NCI-H2107 treated with DMSO at 0.1 percent for 48 hours (cell line): ENCODE data around the gene IMP3.

Experiments
- DNase-seq: peaks from one replicate; lab custom pipeline; 2025; ENCODE audit not compliant: unreplicated experiment; lab: John Stamatoyannopoulos, UW

The IMP3 gene

DNA sequence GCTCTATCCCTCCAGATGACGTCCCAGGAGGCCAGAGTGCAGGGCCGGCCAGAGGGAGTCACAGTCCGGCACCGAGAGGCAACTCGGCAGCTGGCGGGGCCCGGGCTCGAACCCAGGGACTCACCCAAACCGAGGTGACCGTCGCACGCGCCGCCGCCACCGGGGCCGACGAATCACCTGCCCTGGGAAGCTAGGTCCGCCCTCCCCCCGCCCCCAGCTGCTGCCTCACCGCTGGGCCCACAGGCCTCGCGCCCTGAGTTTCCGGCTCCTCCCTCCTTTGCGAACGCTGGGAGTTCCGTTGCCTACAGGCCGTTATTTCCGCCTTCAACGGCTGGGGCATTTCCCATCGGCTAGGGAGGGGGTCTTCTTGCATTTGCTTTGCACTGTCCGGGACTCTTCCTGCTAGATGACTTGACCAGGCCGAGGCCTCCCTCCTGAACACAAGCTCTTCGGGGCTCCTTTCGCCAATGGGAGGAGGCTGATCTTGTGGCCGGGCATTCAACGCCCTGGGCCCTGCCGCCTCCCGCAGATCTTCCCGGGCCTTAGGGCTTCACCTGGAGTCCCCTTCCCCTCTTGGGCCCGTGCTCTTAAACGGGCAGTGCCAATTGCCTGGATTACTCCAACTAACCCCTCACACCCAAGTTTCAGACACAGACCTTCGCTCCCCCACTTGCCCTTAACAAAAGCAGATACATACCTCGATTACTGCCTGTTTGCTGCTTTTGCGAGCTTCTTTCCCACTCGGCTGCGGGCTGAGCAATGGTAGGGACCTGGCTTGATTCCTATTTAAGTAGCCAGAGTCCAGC, 14.3 kb downstream of the IMP3 start, which contains the start of gene SNUPN:
Gene SNUPN (minus strand): TSS at position 184 of the 806 bp plus-strand sequence. CDS start 4,674 bp downstream, outside the sequence.
- DNase-seq: peak; percentile 36

GRCh38 chr15:75622505-75622904, 17.5 kb downstream of the IMP3 start:
- DNase-seq: no peak

GRCh38 chr15:75620841-75621391, 19.1 kb downstream of the IMP3 start:
- DNase-seq: no peak

- no peak for DNase-seq
Measured at GRCh38 chr15:75620058-75620820, 19.8 kb downstream of the IMP3 start.

DNA sequence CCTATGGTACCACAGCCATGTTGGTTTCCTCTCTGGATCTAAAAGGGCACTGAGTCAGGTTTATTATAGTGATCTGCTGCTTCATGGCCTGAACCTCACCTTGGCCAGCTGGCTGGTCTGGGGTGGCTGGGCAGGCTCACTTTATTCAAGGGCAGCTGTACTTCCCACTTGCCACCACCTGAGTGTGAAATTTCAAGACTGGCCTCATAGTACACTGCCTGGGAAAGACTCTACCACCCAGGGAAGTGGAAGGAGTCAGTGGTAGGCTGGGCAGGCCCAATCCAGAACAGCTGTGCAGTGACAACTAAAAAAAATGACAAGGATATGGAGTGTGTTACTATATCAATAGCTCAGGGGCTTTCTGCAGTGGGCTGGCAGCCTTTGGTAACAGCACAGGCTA, 23.3 kb downstream of the IMP3 start:
- DNase-seq: no peak

DNA sequence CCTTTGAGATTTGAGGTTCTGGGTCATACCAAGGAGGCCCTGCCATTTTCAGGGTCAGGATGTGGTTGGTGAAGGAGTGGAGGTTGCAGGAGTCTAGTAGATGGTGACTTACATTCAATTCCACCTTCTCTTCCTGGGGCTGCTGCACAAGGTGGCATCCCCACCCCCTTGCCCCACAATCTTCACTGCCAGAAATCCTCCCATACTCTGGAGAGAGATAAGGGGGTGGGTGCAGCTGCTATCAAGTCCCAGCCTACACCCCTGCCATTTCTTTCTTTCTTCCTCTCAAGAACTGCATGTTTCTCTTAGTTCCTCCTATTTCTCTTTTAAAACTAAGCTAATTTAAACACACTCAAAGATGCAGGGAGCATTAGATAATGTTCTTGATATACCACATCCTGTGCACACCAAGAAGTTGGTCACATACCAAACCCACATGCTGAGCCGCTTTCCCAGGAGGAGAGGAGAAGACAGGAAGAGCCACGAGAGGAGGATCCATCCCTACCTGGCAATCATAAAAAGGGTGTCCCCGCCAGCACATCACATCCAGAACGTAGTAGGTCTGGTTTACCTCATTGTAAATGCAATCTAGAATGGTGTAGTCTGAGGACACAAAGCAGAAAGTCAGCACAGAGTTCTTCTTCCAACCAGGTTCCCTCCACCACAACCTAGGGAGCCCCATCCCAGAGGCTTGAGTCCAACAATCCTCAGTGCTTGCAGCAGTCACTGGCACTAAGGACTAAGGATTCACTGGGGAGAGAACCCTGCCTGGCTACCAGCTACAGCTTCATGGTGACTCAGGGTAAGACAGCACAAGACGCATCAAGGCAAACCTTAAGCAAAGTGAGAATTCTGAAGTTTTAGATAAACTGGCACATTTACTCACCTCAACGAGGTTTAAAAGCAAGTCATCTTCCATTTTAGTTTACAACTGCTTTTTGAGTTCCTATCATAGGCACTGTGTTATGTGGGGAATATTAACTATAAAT, 33.0 kb downstream of the IMP3 start:
- DNase-seq: no peak

DNA sequence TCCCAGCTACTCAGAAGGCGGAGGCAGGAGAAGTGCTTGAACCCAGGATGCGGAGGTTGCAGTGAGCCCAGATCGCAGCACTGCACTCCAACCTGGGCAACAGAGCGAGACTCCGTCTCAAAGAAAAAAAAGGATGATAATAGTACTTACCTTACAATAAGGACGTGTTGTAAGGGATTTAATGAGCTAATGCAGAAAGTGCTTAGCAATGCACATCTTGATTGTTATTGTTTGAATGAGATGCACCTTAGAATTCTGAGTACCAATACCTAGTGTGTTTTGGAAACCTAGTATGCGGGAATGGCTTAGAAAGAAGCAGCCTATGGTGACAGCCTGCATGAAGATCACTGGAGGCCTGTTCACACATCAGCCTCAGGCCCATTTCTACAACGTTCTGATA, 34.0 kb downstream of the IMP3 start:
- DNase-seq: no peak

DNA sequence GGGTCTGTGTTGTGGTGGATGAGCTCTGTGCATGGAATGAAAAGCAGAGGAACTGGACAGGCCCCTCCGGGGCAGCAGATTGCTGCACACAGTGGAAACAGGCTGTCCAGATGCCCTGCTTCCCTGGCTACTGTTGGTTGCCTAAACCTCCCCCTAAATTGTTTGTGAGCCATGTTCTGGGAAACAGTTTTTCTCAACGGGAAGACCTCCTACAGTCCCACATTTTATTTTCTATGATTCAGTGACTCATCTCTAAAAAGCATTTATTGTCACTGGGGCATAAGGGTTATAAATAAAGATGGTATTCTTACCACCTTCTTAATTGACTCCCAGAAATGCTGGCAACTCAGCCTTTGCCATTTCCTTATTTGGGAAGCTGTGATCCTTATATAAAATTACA, 40.6 kb downstream of the IMP3 start:
- no peak for DNase-seq

DNA sequence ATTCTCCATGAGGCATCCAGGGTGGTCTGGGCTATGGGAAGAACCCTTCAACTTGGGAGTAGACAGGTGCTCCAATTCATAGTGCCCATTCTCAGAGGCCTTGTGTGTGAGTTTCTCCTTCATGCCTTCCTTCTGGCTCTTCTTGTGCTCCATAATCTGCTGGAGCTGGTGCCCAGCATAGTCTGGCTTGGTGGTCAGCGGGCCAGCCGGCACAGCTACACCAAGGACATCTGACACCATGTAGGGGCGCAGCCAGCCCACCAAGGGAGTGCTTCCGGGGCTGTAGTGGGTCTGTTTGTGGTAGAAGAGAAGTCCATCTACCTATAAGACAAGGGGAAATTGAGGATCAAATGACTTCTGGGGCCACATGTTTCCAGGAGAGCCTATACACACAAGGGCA, 41.7 kb downstream of the IMP3 start:
- no peak for DNase-seq

- DNase-seq: no peak
Measured at GRCh38 chr15:75597667-75598341, 42.2 kb downstream of the IMP3 start.

GRCh38 chr15:75596703-75597345, 43.2 kb downstream of the IMP3 start:
- no peak for DNase-seq

GRCh38 chr15:75594276-75594675, 45.7 kb downstream of the IMP3 start:
- DNase-seq: no peak

- DNase-seq: no peak
Measured at GRCh38 chr15:75591655-75592364, 48.2 kb downstream of the IMP3 start.

DNA sequence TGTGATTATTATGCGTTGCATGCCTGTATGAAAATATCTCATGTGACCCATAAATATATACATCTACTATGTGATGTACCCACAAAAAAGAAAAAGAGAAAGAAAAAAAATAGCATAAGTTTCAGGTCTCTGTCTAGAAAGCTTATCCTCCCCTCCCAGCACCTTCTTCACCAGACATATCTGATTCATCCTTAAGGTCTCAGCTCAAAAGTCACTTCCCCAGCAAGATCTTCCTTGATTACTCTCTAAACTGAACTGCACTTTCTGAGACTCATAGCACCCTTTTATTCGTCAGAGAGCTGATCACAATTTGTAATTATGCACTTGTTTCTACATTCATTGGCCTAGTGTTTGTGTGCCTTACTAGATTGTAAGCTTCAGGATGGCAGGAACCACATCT, 49.8 kb downstream of the IMP3 start:
- DNase-seq: no peak
